Stimulated activated CD4-positive, alpha-beta T cell treated with anti-CD3 and anti-CD28 coated beads, Interleukin-12 subunit alpha, Interleukin-12 subunit beta, amount 100 ng/mL, for 48 hours (primary cell): ENCODE data around the gene CFAP57.
"Not testable (repeated sequence)": the region's sequence is repeated elsewhere in the genome, so short reads cannot be mapped to it uniquely, and the experiment has no call there.

Experiments used
- DNase-seq, 3 donors: peaks; one replicate each; pipeline ENCODE4 v3.0.0-alpha.2; 2020; ENCODE audit warnings: low read depth in 2 of 3, low spot score in 1 of 3

Gene CFAP57

DNA sequence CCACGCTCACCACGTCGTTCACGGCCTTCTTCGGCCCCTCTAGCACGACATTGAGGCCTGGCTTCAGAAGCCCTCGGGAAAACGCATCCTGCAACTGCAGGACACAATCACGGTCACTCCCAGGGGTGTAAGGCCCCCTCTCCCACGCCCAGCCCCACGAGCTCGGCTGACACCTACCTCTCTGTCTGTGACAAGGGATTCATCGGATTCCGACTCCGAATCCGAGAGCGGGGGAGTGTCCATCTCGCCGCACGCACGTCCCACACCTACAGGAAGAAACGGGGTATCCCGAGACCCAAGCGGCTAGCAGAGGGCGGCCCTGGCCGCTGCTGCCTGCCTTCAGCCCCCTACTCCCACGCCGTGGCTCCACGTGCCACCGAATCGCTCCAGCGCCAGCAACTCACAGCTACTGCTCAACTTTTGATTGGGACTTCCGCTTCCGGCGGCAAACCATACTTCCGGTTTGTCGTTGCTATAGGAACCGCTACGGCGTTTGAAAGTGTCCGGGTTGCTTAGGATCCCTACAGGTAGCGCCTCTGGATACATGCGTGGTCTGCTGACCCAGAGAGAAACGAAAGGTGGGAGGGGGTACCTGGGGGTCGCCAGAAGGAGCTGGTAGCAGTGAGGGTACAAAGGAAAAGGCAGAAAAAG, at the start of gene CFAP57, which contains the start of gene EBNA1BP2:
TSS of gene CFAP57 (plus strand) at position 455 of the 651 bp plus-strand sequence. CDS start 424 bp downstream, outside the sequence.
TSS of gene EBNA1BP2 (minus strand) at position 415 of the 651 bp plus-strand sequence. CDS start at position 243, 172 bp downstream.
- DNase-seq, result peak; percentile 87 to 89 (median 89)

GRCh38 chr1:43123031-43123430, 49.1 kb upstream of the CFAP57 start:
- DNase-seq, result no peak

DNA sequence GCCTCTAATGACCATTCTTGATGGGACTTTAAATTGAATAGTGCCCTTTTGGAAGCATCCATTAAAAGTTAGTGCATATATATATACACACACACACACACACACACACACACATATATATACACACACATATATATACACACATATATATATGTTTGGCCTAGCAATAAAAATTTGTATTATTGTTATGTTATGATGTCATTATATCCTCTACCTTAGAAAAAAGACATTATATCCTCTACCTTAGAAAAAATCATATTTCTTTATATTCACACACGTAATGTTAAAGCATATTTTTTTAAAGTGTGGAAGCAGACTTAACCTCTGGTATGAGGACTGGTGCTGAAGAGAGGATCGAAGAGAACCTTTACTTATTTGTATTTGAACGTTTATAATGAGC, 43.3 kb upstream of the CFAP57 start:
- DNase-seq, result no peak

DNA sequence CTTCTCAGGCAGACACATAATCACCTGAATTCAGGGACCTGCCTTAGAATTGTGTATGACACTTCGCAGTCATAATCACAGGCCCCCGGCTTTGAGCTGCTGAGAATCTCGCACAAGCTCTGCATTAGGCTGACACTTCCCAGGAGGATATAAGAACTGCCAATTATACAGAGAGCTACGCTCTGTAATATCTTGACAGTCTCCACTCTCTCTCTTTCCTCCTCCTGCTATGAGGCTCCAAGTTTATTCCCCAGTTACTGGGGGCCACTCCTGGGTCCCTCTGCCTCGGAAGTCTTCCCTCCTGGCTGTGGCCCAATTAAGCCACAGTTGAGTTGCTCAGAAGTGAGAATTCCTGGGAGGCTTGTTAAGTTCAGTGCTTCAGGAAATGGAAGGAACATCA, 42.7 kb upstream of the CFAP57 start:
- no peak for DNase-seq

- no peak for DNase-seq
These were observed 38.1 kb upstream of the CFAP57 start for GRCh38 chr1:43134068-43134467.

DNA sequence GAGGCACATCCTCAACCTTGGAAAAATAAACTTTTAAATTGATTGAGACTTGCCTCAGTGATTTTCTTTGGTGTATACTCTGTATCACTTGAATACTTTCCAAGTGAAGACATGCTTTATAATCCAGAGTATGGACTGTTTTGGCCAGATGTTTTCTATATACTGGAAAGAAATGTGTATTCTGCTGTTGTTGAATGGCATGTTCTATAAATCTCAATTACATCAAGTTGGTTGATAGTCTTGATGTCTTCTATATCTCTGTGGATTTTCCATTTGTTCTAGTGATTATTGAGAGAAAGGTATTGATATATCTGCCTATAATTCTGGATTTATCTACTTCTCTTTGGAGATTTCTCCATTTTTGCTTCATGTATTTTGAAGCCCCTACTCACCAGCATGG, 37.5 kb upstream of the CFAP57 start:
- DNase-seq, result no peak

GRCh38 chr1:43135857-43136781, 36.0 kb upstream of the CFAP57 start:
- no peak for DNase-seq

GRCh38 chr1:43137445-43138052, 34.6 kb upstream of the CFAP57 start:
- DNase-seq, result no peak

DNA sequence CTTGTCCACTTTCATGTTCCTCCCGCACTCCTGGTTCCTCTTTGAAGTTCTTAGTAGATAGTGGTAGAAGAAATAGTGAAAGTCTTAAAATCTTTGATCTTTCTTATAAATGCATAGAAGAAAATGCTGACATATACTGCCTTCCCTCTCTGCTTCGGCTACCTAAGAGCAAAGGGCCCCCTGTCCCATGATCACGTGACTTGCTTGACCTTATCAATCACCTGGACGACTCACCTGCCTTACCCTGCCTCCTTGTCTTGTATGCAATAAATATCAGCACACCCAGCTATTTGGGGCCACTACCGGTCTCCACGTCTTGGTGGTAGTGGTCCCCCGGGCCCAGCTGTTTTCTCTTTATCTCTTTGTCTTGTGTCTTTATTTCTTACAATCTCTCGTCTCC, 32.8 kb upstream of the CFAP57 start:
- not testable (repeated sequence) for DNase-seq

- no peak for DNase-seq
These were observed 32.1 kb upstream of the CFAP57 start for GRCh38 chr1:43140010-43140409.

- DNase-seq, result no peak
These were observed 31.5 kb upstream of the CFAP57 start for GRCh38 chr1:43140583-43140982.

- no peak for DNase-seq
These were observed 28.7 kb upstream of the CFAP57 start for GRCh38 chr1:43143441-43143888.

DNA sequence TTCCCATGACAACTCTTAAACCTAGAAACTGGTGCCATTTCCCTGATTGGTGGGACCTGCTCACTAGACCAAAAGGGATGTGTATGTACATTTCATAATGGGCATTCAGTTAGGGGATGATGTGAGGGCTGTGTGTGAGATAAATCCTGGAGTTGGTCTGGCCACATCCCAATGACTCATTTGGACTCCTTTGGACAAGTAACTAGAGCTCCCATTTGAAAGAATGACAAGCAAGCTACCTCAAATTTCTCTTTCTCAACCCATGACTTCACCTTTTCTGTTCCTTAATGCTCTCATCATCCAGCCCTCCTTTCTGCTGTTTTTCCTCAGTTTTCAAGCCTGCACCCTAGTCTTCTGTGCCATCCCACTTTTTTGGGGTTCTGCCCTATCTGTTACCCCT, 27.9 kb upstream of the CFAP57 start:
- DNase-seq, result no peak

DNA sequence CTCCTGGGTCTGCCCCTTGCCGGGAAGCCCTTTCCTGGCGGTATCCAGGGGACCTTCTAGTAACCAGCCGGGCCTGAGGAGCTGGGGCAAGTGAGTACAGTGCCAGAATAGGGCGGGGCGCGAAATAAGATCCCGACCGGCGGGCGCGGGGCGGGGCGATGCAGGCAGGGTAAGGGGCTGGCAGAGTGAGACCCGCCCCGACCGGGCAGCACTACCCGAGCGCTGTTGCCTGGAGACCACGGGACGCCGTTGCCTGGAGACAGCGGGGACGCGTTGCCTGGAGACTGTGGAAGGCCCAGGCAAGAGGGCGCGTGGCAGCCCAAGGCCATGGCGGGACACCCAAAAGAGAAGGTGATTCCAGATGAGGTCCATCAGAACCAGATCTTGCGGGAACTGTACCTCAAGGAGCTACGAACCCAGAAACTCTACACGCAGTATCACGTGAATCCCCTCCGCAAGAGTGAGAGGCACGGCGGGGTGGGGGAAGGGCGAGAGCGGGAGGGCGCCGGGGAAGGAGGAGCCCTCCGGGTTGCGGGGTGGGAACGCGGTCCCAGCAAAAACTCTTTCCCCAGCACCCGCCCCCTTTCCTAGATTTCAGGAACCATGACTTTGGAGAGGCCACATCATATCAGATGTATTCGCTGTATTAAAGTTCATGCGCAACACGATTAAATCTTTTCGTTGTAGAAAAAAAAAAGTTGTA, 24.4 kb upstream of the CFAP57 start:
- peak; percentile 19 to 25 (median 22) for DNase-seq

DNA sequence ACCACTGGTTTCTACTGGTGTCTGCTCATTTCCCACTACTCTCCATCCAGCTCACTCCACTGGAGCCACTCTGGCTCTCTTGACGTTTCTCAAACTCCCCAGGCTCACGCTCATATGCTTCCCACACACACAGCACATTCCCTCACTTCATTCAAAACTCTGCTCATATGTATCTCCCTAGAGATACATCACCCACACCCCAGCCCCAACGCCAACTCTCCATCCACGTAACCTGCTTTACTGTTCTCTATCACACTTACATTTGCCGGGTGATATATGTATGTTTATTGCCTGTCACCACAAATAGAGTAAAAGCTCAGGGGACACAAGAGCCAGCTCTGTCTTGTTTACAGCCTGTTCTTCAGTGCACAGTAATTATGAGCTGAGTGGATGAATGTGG, 22.2 kb upstream of the CFAP57 start:
- no peak for DNase-seq

DNA sequence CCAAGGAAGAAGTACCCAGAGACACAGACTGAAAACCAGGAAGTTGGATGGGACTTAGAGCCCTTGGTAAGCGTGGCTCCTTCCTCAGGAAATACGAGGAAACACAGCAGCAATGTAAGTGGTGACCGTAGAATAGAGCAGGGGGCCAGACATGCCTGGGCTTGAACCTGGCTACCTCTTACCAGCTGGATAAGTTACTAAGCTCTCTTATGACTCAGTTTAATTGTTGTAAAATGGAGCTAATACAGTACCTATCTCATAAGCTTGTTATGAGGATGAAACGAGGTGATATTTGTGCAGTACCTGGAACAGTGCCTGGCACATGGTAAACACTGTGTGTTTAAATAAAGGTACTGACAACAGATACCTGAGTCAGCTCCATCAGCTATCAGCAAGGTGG, 19.3 kb upstream of the CFAP57 start:
- no peak for DNase-seq

- no peak for DNase-seq
These were observed 18.7 kb upstream of the CFAP57 start for GRCh38 chr1:43153443-43153842.

GRCh38 chr1:43156026-43156425, 16.1 kb upstream of the CFAP57 start:
- no peak for DNase-seq

DNA sequence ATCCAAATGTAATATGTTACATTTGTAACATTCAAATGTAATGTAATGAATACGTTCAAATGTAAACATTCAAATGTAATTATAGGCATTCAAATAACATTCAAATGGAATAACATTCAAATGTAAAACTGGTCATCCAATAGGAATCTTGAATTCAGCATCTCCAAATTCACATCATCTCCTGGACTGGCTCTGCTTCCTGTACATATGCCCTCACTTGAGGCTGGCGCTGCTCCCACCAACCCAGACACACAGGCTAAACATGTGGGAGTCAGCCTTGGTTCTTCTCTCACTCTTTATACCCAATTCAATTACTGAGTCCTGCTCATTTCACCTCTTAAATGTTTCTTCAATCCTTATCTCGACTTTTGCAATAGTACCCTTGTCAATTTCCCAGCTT, 7.0 kb upstream of the CFAP57 start:
- no peak for DNase-seq

DNA sequence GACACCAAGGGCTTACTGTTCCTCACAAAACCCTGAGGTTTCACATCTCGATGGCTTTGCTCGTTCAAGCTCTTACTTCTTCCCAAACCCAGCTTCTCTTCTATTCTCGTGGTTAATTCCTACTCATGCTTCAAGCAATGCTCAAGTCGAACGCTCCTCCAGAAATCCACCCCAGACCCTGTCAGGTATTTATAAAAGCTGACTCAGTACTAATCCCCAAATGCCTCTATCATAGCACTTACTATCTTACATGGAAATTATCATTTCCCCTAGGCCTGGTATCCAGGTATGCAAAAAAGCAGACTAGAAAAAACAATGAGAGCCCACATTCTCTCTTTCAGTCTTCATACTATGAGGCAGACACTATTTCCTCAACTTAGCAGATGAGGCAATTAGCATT, 6.4 kb upstream of the CFAP57 start:
- DNase-seq, result no peak

- no peak for DNase-seq
These were observed 736 bp upstream of the CFAP57 start for GRCh38 chr1:43171312-43171875.
